H1 (cell line): Measurements from ENCODE around the gene HOXA10. TPM values are rescaled to one million over a fixed set of nuclear protein-coding genes. Genes with fewer than 3 reads are reported as not detected.

Experiments used
- CTCF ChIA-PET: fragments of 300-600 bp; sonication (Branson Sonifier 250); formaldehyde crosslinking; loops from one replicate; lab custom pipeline; 2021; ENCODE audit not compliant: partially characterized antibody; lab: Charles Lee
- POLR2A ChIA-PET: fragments of 300-600 bp; sonication (Branson Sonifier 250); formaldehyde crosslinking; loops from one replicate; lab custom pipeline; 2021; ENCODE audit warnings: inconsistent platforms; ENCODE audit not compliant: partially characterized antibody; lab: Charles Lee
- DNase-seq, 2 experiments: peaks; one replicate each; pipeline versions ENCODE4 v3.0.0 to v3.0.0-alpha.2; 2010 to 2022; ENCODE audit warnings: low spot score in 2 of 2, low read depth in 1 of 2, mixed read lengths in 1 of 2
- FAIRE-seq: peaks from 2 replicates; lab custom pipeline; 2011; peaks lifted over from hg19 to GRCh38; lab: Jason Lieb, UNC
- H2AFZ ChIP-seq: 2 replicates; pipeline ENCODE4 v1.8.1; 2012; ENCODE audit warnings: low read length, inconsistent platforms
- H2AK5ac ChIP-seq: 2 replicates; pipeline ENCODE4 v1.6.1; 2013; ENCODE audit warnings: low read depth, low read length
- H2BK120ac ChIP-seq: replicated peaks from 2 replicates; pipeline ENCODE3; 2013; ENCODE audit warnings: low read depth, low read length, inconsistent platforms
- H2BK12ac ChIP-seq: 2 replicates; pipeline ENCODE4 v1.6.1; 2013; ENCODE audit warnings: low read depth, low read length
- H2BK15ac ChIP-seq: 2 replicates; pipeline ENCODE4 v1.6.1; 2013; ENCODE audit warnings: low read length
- H2BK20ac ChIP-seq: 2 replicates; pipeline ENCODE4 v1.6.1; 2013; ENCODE audit warnings: low read length
- H2BK5ac ChIP-seq: 2 replicates; pipeline ENCODE4 v1.6.1; 2013; ENCODE audit warnings: low read depth, low read length
- H3K14ac ChIP-seq: 2 replicates; pipeline ENCODE4 v1.6.1; 2013; ENCODE audit warnings: inconsistent platforms; ENCODE audit not compliant: insufficient read length
- H3K18ac ChIP-seq: 2 replicates; pipeline ENCODE4 v1.6.1; 2013; ENCODE audit warnings: low read length; ENCODE audit errors: extremely low read depth
- H3K23ac ChIP-seq: 2 replicates; pipeline ENCODE4 v1.6.1; 2013; ENCODE audit warnings: inconsistent platforms; ENCODE audit not compliant: insufficient read length
- H3K23me2 ChIP-seq: 2 replicates; pipeline ENCODE4 v1.6.1; 2013; ENCODE audit warnings: low read depth, low read length
- H3K27ac ChIP-seq: 2 replicates; pipeline ENCODE4 v1.6.1; 2011; ENCODE audit warnings: low read depth, low read length, inconsistent platforms
- H3K27me3 ChIP-seq, 4 experiments: replicated peaks in 1 of 4; 1 replicate in 1 of 4; 2 replicates in 3 of 4; pipeline versions ENCODE4 v1.6.1 to v1.8.1; 2011 to 2013; ENCODE audit warnings: low read length in 3 of 4, mild to moderate bottlenecking in 3 of 4, inconsistent platforms in 2 of 4, mixed read lengths in 2 of 4, moderate library complexity in 1 of 4; ENCODE audit not compliant: control insufficient read depth in 3 of 4, insufficient read depth in 3 of 4; ENCODE audit errors: extremely low read depth in 1 of 4
- H3K36me3 ChIP-seq, 4 experiments: 2 replicates each; pipeline versions ENCODE4 v1.6.1 to v1.8.1; 2011 to 2013; ENCODE audit warnings: mild to moderate bottlenecking in 4 of 4, low read length in 3 of 4, moderate library complexity in 2 of 4, control low read depth in 1 of 4, inconsistent platforms in 1 of 4; ENCODE audit not compliant: insufficient read depth in 4 of 4, control insufficient read depth in 2 of 4
- H3K4ac ChIP-seq: replicated peaks from 2 replicates; pipeline ENCODE3; 2013; ENCODE audit warnings: low read length, low read depth, mixed read lengths, inconsistent platforms; ENCODE audit not compliant: insufficient read length
- H3K4me1 ChIP-seq, 4 experiments: replicated peaks in 1 of 4; 1 replicate in 1 of 4; 2 replicates in 3 of 4; pipeline versions ENCODE4 v1.6.1 to v1.8.1; 2011 to 2013; ENCODE audit warnings: low read length in 3 of 4, inconsistent platforms in 2 of 4, mixed read lengths in 1 of 4; ENCODE audit not compliant: insufficient read depth in 4 of 4, control insufficient read depth in 3 of 4
- H3K4me2 ChIP-seq, 2 experiments: 2 replicates each; pipeline versions ENCODE4 v1.6.1 to v1.8.1; 2011 to 2013; ENCODE audit warnings: low read depth in 2 of 2, low read length in 2 of 2, control low read depth in 1 of 2, inconsistent platforms in 1 of 2, mild to moderate bottlenecking in 1 of 2; ENCODE audit not compliant: insufficient read depth in 1 of 2
- H3K4me3 ChIP-seq, 4 experiments: fragments of 200-600, 300-600 bp in 1 of 4; sonication (generic), shearing (Covaris generic), sonication (Bioruptor Twin) in 1 of 4; 2 replicates each; pipeline versions ENCODE4 v1.5.1 to v1.8.1; 2011 to 2016; ENCODE audit warnings: low read length in 4 of 4, low read depth in 3 of 4, control low read depth in 2 of 4, inconsistent platforms in 2 of 4, mild to moderate bottlenecking in 2 of 4, mixed read lengths in 1 of 4, moderate library complexity in 1 of 4; ENCODE audit not compliant: insufficient read depth in 2 of 4; ENCODE audit errors: extremely low read depth in 1 of 4
- H3K56ac ChIP-seq: replicated peaks from 2 replicates; pipeline ENCODE3; 2013; ENCODE audit warnings: low read depth, mild to moderate bottlenecking, mixed read lengths, low read length, inconsistent platforms; ENCODE audit not compliant: insufficient read length
- H3K79me1 ChIP-seq: 2 replicates; pipeline ENCODE4 v1.6.1; 2013; ENCODE audit warnings: low read depth, low read length, control low read depth
- H3K79me2 ChIP-seq, 2 experiments: 2 replicates each; pipeline versions ENCODE4 v1.6.1 to v1.8.1; 2012 to 2013; ENCODE audit warnings: low read length in 2 of 2, mild to moderate bottlenecking in 2 of 2, inconsistent platforms in 1 of 2; ENCODE audit not compliant: insufficient read depth in 2 of 2, control insufficient read depth in 1 of 2
- H3K9ac ChIP-seq, 4 experiments: replicated peaks in 1 of 4; 1 replicate in 1 of 4; 2 replicates in 3 of 4; pipeline versions ENCODE4 v1.6.1 to v1.8.1; 2011 to 2013; ENCODE audit warnings: low read depth in 3 of 4, low read length in 3 of 4, control low read depth in 2 of 4, mild to moderate bottlenecking in 2 of 4, moderate library complexity in 2 of 4, inconsistent platforms in 1 of 4; ENCODE audit errors: extremely low read depth in 1 of 4
- H3K9me3 ChIP-seq, 2 experiments: 2 replicates each; pipeline versions ENCODE4 v1.6.1 to v1.8.1; 2012 to 2013; ENCODE audit warnings: mild to moderate bottlenecking in 2 of 2, moderate library complexity in 2 of 2, control low read depth in 1 of 2, inconsistent platforms in 1 of 2, low read depth in 1 of 2, low read length in 1 of 2, mixed read lengths in 1 of 2; ENCODE audit not compliant: insufficient read depth in 2 of 2
- H4K20me1 ChIP-seq, 2 experiments: replicated peaks in 1 of 2; 2 replicates each; pipeline versions ENCODE3 to v1.8.1; 2011 to 2013; ENCODE audit warnings: inconsistent platforms in 2 of 2, low read length in 2 of 2, mild to moderate bottlenecking in 1 of 2; ENCODE audit not compliant: insufficient read depth in 2 of 2, control insufficient read depth in 1 of 2
- H4K5ac ChIP-seq: 2 replicates; pipeline ENCODE4 v1.6.1; 2013; ENCODE audit warnings: low read length, low read depth, mixed read lengths, inconsistent platforms; ENCODE audit not compliant: insufficient read length
- H4K8ac ChIP-seq: 2 replicates; pipeline ENCODE4 v1.8.0; 2013; ENCODE audit warnings: mild to moderate bottlenecking, moderate library complexity, low read length, inconsistent platforms; ENCODE audit not compliant: insufficient read depth; ENCODE audit errors: extremely low read depth
- H4K91ac ChIP-seq: replicated peaks from 2 replicates; pipeline ENCODE3; 2013; ENCODE audit warnings: low read length, mixed read lengths, inconsistent platforms; ENCODE audit not compliant: insufficient read length
- BACH1 ChIP-seq: IDR thresholded peaks from 2 replicates; pipeline ENCODE4 v1.6.1; 2012; ENCODE audit warnings: low read length, improper control_type of control experiment
- BRCA1 ChIP-seq: IDR thresholded peaks from 2 replicates; pipeline ENCODE4 v1.6.1; 2012; ENCODE audit warnings: low read depth, low read length, improper control_type of control experiment
- CBX8 ChIP-seq: fragments of 300-800, 300-1000 bp; sonication (generic); IDR thresholded peaks from 2 replicates; pipeline ENCODE4 v1.7.1; 2016; ENCODE audit warnings: low read depth, low read length, borderline replicate concordance
- CEBPB ChIP-seq: IDR thresholded peaks from 2 replicates; pipeline ENCODE4 v1.6.1; 2012; ENCODE audit warnings: low read depth, low read length
- CHD1 ChIP-seq: IDR thresholded peaks from 2 replicates; pipeline ENCODE4 v1.6.1; 2012; ENCODE audit warnings: low read depth, low read length, improper control_type of control experiment
- EGR1 ChIP-seq: IDR thresholded peaks from 2 replicates; pipeline ENCODE4 v1.6.1; 2011; ENCODE audit warnings: low read depth, low read length, borderline replicate concordance
- POLR2A ChIP-seq, 2 experiments: IDR thresholded peaks; 1 replicate in 1 of 2; 2 replicates in 1 of 2; pipeline ENCODE4 v1.6.1; 2011; ENCODE audit warnings: low read depth in 2 of 2, low read length in 2 of 2, mild to moderate bottlenecking in 2 of 2; ENCODE audit errors: control extremely low read depth in 1 of 2
- RNF2 ChIP-seq: fragments of 200-900, 300-1000 bp; sonication (generic); IDR thresholded peaks from 2 replicates; pipeline ENCODE4 v1.7.1; 2016; ENCODE audit warnings: borderline replicate concordance, low read depth, mild to moderate bottlenecking, antibody characterized with exemption, low read length; ENCODE audit not compliant: poor library complexity, severe bottlenecking; ENCODE audit errors: missing control alignments
- SP2 ChIP-seq: IDR thresholded peaks from 2 replicates; pipeline ENCODE4 v1.6.1; 2012; ENCODE audit warnings: mild to moderate bottlenecking, low read length, inconsistent platforms
- SRF ChIP-seq: IDR thresholded peaks from 2 replicates; pipeline ENCODE4 v1.6.1; 2011; ENCODE audit warnings: mild to moderate bottlenecking, low read depth, low read length, moderate library complexity
- TCF12 ChIP-seq: IDR thresholded peaks from 2 replicates; pipeline ENCODE4 v1.6.1; 2011; ENCODE audit warnings: low read depth, mild to moderate bottlenecking, low read length
- WGBS, 2 experiments: shearing (Covaris generic) in 1 of 2; methylation state at CpG; one replicate each; pipeline versions ENCODE4 v1.1.6 to v1.1.7; 2013 to 2015; ENCODE audit warnings: low lambda C conversion rate in 2 of 2, mixed read lengths in 2 of 2, inconsistent platforms in 1 of 2, low coverage in 1 of 2, missing lambda C conversion rate in 1 of 2; ENCODE audit not compliant: insufficient replicate concordance in 2 of 2, insufficient coverage in 1 of 2, insufficient read length in 1 of 2; ENCODE audit errors: extremely low coverage in 1 of 2, missing lambda C conversion rate in 1 of 2; 5-methylcytosine and 5-hydroxymethylcytosine counted together
- polyA plus RNA-seq, 7 experiments: library from polyadenylated mRNA; depleted of rRNA in 3 of 7; stranded (reverse) in 5 of 7; unstranded in 2 of 7; fragments of >200 nt in 5 of 7; fragments of 200-250 nt in 2 of 7; gene quantifications; 1 replicate in 5 of 7; 2 replicates in 1 of 7; 4 replicates in 1 of 7; pipeline versions ENCODE4 v1.2.1 to v1.2.3, GENCODE V29; 2011 to 2013; ENCODE audit warnings: missing spikeins in 2 of 7, mixed read lengths in 2 of 7
- total RNA-seq: library from RNA; stranded (reverse); fragmentation: NEBNext Ultra II Directional; extraction: Animal tissue kit (Norgen Biotek cat#: 25700); gene quantifications from 2 replicates; pipeline ENCODE4 v1.2.1, GENCODE V29; 2021

Gene HOXA10
- total and polyA plus RNA-seq, 2 of the 8 experiments (the other 6 are each of a cell fraction or from before 2014, with no cell fraction given): not detected

DNA sequence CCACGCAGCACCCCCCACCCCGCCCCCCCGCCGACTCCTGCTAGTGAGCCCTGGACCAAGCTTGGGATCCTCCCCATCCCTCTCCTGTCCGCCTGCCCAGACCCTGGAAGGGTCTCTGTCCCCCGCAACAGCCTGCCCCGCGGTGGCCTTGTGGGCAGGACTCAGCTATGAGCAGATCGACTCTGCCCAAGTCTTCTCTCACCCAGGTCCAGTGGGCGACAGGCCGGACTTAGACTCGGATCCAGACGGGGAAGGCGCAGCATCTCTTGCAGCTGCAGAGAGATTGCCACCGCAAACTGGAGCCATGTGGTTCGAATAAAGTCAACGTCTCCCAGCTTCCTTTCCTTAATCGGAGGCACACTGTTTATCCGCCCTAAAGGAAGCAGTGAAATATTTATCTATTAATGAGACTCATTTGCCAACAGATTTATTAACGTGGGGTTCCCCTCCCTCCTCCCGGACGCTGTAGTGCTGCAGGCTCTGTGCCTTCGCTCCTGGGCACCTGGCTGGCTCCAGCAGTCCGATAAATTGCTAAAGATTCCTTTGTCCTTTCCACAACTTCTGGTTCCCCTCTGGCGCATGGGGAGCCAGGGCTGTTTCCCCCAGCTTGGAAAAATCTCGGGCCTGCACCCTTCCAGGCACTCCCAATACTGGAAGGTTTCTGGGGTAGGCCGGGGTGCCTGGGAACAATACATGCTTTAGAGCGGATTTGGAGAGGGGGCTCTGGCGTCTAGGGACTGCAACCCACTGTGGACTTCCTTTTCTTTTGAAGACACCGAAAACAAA, 17.0 kb downstream of the HOXA10 start:
- no peak for FAIRE-seq
- no peak overlapping the region for H3K14ac ChIP-seq
- TF ChIP-seq CEBPB (no peak), CHD1 (no peak), BACH1 (no peak), EGR1 (no peak), RNF2 (peak; percentile 89), SP2 (no peak), SRF (no peak), CBX8 (peak; percentile 51; the same call in 1 of the 2 replicates), BRCA1 (no peak), POLR2A (IDR thresholded peaks at IDR 0.05; ENCODE audit: control extremely low read depth in 1 of 2, low read depth in 2 of 2, low read length in 2 of 2) (no peak), TCF12 (no peak)
- H3K56ac ChIP-seq: no peak overlapping the region
- H4K5ac ChIP-seq: no peak overlapping the region
- H3K36me3 ChIP-seq: peaks cover 0 to 24% (median 0%) of the 10 kb centered on the region in 4 experiments; a peak in 1 of 8 replicates
- no peak overlapping the region for H3K9ac ChIP-seq
- H2BK20ac ChIP-seq: no peak overlapping the region
- WGBS, 2 experiments: 31% methylated on average over 23 of the region's 30 CpGs; no CpG with 5 or more reads in 1 of the 2 experiments
- peak overlapping the region; percentile 60; the same call in 1 of the 2 replicates for H2AK5ac ChIP-seq
- no peak overlapping the region for H2BK120ac ChIP-seq
- peak overlapping the region in 1 of 2 experiments; percentile 40; a peak in 2 of 4 replicates for H3K4me2 ChIP-seq
- H4K20me1 ChIP-seq: peaks cover 20 to 42% of the 10 kb centered on the region in 2 experiments
- no peak overlapping the region for H4K91ac ChIP-seq
- DNase-seq: peak in 1 of 2 experiments; percentile 52
- H2BK15ac ChIP-seq: no peak overlapping the region
- no peak overlapping the region for H2BK12ac ChIP-seq
- no peak overlapping the region for H3K4ac ChIP-seq
- H2AFZ ChIP-seq: no peak overlapping the region
- no peak overlapping the region for H2BK5ac ChIP-seq
- peak overlapping the region in 1 of 4 experiments; percentile 54; a peak in 1 of 8 replicates for H3K4me3 ChIP-seq
- ChIA-PET POLR2A (interaction anchor here (1.0 kb wide), 1 partner anchor 9 kb away, joined by 4 read pairs; no protein-coding TSS in a partner anchor), CTCF (interaction anchor here (0.7 to 2.0 kb wide), 13 partner anchors 8 to 53 kb away, joined by 3 to 16 read pairs (median 5); partner anchors contain the start of gene HOXA5)
- no peak overlapping the region for H3K27ac ChIP-seq
- H4K8ac ChIP-seq: no peak overlapping the region
- H3K79me2 ChIP-seq: no peaks in the 10 kb centered on the region
- no peaks in the 10 kb centered on the region for H3K23me2 ChIP-seq
- no peak overlapping the region for H3K18ac ChIP-seq
- peaks cover 0 to 2% (median 0%) of the 10 kb centered on the region in 4 experiments; a peak in 3 of 7 replicates for H3K4me1 ChIP-seq
- H3K9me3 ChIP-seq: peaks cover 0 to 10% of the 10 kb centered on the region in 2 experiments; a peak in 1 of 4 replicates
- H3K23ac ChIP-seq: no peak overlapping the region
- no peaks in the 10 kb centered on the region for H3K79me1 ChIP-seq
- H3K27me3 ChIP-seq: peaks cover 98 to 100% (median 100%) of the 10 kb centered on the region in 4 experiments
